ENCODE results near the gene B9D2. TPM values are rescaled to one million over a fixed set of nuclear protein-coding genes. Genes with fewer than 3 reads are reported as not detected.
A peak's percentile ranks its signal among the peaks of the same experiment; 100 is the strongest.

The B9D2 gene
- total RNA-seq, 1 donor from 2014 or later, result 4.6 TPM

- DNase-seq (ENCODE audit: extremely low spot score, unreplicated experiment), result no peak
- H3K4me3 Mint-ChIP-seq (ENCODE audit: unreplicated experiment), result no peak overlapping the region
- H3K4me1 Mint-ChIP-seq (ENCODE audit: unreplicated experiment), result peaks cover 11% of the 10 kb centered on the region
- no peak overlapping the region for H3K27ac Mint-ChIP-seq (ENCODE audit: unreplicated experiment)
- peaks cover 42% of the 10 kb centered on the region for H3K36me3 Mint-ChIP-seq (ENCODE audit: unreplicated experiment)
- TF ChIP-seq CTCF (IDR thresholded peaks at IDR 0.05), result no peak
- H3K27me3 Mint-ChIP-seq (ENCODE audit: unreplicated experiment), result no peaks in the 10 kb centered on the region
- no peaks in the 10 kb centered on the region for H3K9me3 Mint-ChIP-seq (ENCODE audit: unreplicated experiment)
These were observed 28.5 kb downstream of the B9D2 start for GRCh38 chr19:41335467-41335866.

DNA sequence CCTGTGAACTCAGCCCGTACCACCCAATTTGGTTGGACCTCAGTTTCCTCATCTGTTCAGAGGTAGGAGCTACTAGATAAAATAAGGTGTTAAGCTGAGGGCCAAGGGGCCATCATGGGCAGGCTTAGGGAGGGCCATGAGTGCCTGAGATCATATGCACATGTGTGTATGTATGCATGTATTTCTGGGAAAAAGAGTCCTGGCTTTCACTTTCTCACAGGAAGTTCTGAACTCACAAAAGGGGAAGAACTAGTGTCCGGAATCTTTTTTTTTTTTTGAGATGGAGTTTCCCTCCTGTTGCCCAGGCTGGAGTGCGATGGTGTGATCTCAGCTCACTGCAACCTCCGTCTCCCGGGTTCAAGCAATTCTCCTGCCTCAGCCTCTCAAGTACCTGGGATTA is 29.2 kb downstream of the B9D2 start:
- peaks cover 11% of the 10 kb centered on the region for H3K4me1 Mint-ChIP-seq (ENCODE audit: unreplicated experiment)
- peak overlapping the region; percentile 42 for H3K27ac Mint-ChIP-seq (ENCODE audit: unreplicated experiment)
- H3K36me3 Mint-ChIP-seq (ENCODE audit: unreplicated experiment), result peaks cover 40% of the 10 kb centered on the region
- H3K9me3 Mint-ChIP-seq (ENCODE audit: unreplicated experiment), result no peaks in the 10 kb centered on the region
- H3K27me3 Mint-ChIP-seq (ENCODE audit: unreplicated experiment), result no peaks in the 10 kb centered on the region
- no peak overlapping the region for H3K4me3 Mint-ChIP-seq (ENCODE audit: unreplicated experiment)
- no peak for DNase-seq (ENCODE audit: extremely low spot score, unreplicated experiment)
- no peak for TF ChIP-seq CTCF (IDR thresholded peaks at IDR 0.05)

DNA sequence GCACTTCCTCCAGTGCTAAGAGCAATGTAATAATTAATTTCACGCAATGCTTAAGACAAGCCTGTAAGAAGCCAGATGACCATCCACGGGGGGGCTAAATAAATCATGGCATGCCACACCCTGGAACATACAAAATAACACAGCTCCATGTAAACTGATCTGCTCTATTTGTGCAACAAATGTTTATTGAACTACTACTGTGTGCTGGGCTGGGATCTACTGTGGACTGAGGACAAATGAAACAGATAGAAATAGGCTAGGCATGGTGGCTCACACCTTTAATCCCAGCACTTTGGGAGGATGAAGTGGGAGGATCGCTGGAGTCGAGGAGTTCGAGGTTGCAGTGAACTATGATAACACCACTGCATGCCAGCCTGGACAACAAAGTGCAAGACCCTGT is 31.5 kb downstream of the B9D2 start:
- Mint-ChIP-seq H3K9me3 (ENCODE audit: unreplicated experiment) (no peaks in the 10 kb centered on the region), H3K4me3 (ENCODE audit: unreplicated experiment) (no peak overlapping the region), H3K36me3 (ENCODE audit: unreplicated experiment) (peaks cover 35% of the 10 kb centered on the region), H3K27ac (ENCODE audit: unreplicated experiment) (no peak overlapping the region), H3K4me1 (ENCODE audit: unreplicated experiment) (peaks cover 26% of the 10 kb centered on the region), H3K27me3 (ENCODE audit: unreplicated experiment) (no peaks in the 10 kb centered on the region)
- DNase-seq (ENCODE audit: extremely low spot score, unreplicated experiment), result no peak
- TF ChIP-seq CTCF (IDR thresholded peaks at IDR 0.05), result no peak

- H3K4me3 Mint-ChIP-seq (ENCODE audit: unreplicated experiment), result no peak overlapping the region
- no peak overlapping the region for H3K27ac Mint-ChIP-seq (ENCODE audit: unreplicated experiment)
- H3K4me1 Mint-ChIP-seq (ENCODE audit: unreplicated experiment), result peaks cover 28% of the 10 kb centered on the region
- no peaks in the 10 kb centered on the region for H3K27me3 Mint-ChIP-seq (ENCODE audit: unreplicated experiment)
- no peak for TF ChIP-seq CTCF (IDR thresholded peaks at IDR 0.05)
- no peaks in the 10 kb centered on the region for H3K9me3 Mint-ChIP-seq (ENCODE audit: unreplicated experiment)
- DNase-seq (ENCODE audit: extremely low spot score, unreplicated experiment), result no peak
- H3K36me3 Mint-ChIP-seq (ENCODE audit: unreplicated experiment), result peaks cover 34% of the 10 kb centered on the region
These were observed 31.9 kb downstream of the B9D2 start for GRCh38 chr19:41332000-41332399.

DNA sequence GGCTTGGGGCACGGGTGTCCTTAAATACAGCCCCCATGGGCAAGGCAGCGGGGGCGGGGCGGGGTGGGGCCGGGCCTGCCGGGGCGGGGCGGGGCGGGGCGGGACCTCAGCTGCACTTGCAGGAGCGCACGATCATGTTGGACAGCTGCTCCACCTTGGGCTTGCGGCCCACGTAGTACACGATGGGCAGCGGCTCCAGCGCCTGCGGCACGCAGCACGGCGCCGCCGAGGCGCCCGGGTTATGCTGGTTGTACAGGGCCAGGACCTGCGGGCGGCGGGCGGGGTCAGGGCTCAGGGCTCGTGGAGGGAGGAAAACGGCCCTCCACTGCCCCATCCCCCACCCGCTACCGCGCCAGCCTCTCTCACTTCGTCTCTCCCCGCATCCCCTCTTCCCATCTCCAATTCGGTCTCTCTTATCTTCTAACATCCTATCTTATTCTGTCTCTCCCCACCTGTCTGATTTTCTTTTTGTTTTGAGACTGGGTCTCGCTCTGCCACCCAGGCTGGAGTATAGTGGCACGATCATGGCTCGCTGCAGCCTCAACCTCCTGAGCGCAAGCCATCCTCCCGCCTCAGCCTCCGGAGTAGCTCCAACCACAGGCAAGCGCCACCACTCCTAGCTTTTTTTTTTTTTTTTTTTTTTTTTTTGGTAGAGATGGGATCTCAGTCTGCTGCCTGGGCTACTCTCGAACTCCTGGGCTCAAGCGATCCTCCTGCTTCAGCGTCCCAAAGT is 32.8 kb downstream of the B9D2 start:
- Mint-ChIP-seq H3K4me1 (ENCODE audit: unreplicated experiment) (peaks cover 37% of the 10 kb centered on the region), H3K9me3 (ENCODE audit: unreplicated experiment) (no peaks in the 10 kb centered on the region), H3K27me3 (ENCODE audit: unreplicated experiment) (no peaks in the 10 kb centered on the region), H3K27ac (ENCODE audit: unreplicated experiment) (peak overlapping the region; percentile 71), H3K36me3 (ENCODE audit: unreplicated experiment) (peaks cover 33% of the 10 kb centered on the region), H3K4me3 (ENCODE audit: unreplicated experiment) (no peak overlapping the region)
- TF ChIP-seq CTCF (IDR thresholded peaks at IDR 0.05), result no peak
- DNase-seq (ENCODE audit: extremely low spot score, unreplicated experiment), result no peak

Data from osteocyte (in vitro differentiated cells).